ENCODE results near the gene NFYC. TPM values are rescaled to one million over a fixed set of nuclear protein-coding genes. Genes with fewer than 3 reads are reported as not detected.
A peak's percentile ranks its signal among the peaks of the same experiment; 100 is the strongest.

Gene NFYC
- total RNA-seq, 1 donor from 2014 or later = 62.2 TPM

DNA sequence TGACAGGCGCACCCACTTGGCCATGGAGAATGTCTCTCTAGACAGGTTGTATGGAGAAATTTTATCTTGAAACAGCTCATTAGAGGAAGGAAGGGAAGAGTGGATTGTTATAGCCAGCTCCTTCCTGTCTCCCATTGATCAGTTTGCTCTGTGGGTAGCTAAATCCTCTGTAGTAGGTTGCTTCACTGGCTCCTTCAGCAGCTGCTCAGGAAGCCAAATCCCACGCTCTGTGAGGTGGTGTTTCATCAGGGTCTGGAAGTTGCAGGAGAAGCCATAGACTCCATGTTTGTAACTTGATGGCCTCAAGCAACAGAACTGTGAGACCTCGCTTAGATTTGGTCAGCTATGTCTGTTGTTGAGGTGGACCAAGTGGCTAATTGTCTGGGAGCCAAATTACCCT is 6.8 kb upstream of the NFYC start:
- DNase-seq = no peak
- TF ChIP-seq CTCF (IDR thresholded peaks at IDR 0.05; ENCODE audit: borderline replicate concordance) = no peak
- Histone ChIP-seq H3K9me3 (replicated peaks) (no peaks in the 10 kb centered on the region), H3K27ac (replicated peaks) (no peak overlapping the region), H3K36me3 (peaks cover 5% of the 10 kb centered on the region), H3K4me1 (peaks cover 9% of the 10 kb centered on the region), H3K4me3 (no peak overlapping the region), H3K27me3 (ENCODE audit: low read depth) (no peaks in the 10 kb centered on the region)
- intact Hi-C loops (cut with micrococcal nuclease) = no loop called here

GRCh38 chr1:40687059-40687458 is 4.4 kb upstream of the NFYC start:
- H3K4me3 ChIP-seq = no peak overlapping the region
- no peak for TF ChIP-seq CTCF (IDR thresholded peaks at IDR 0.05; ENCODE audit: borderline replicate concordance)
- peaks cover 27% of the 10 kb centered on the region for H3K4me1 ChIP-seq
- H3K27ac ChIP-seq (replicated peaks) = no peak overlapping the region
- H3K36me3 ChIP-seq = peaks cover 5% of the 10 kb centered on the region
- no peaks in the 10 kb centered on the region for H3K9me3 ChIP-seq (replicated peaks)
- no peak for DNase-seq
- H3K27me3 ChIP-seq (ENCODE audit: low read depth) = no peaks in the 10 kb centered on the region
- intact Hi-C loops (cut with micrococcal nuclease) = no loop called here

DNA sequence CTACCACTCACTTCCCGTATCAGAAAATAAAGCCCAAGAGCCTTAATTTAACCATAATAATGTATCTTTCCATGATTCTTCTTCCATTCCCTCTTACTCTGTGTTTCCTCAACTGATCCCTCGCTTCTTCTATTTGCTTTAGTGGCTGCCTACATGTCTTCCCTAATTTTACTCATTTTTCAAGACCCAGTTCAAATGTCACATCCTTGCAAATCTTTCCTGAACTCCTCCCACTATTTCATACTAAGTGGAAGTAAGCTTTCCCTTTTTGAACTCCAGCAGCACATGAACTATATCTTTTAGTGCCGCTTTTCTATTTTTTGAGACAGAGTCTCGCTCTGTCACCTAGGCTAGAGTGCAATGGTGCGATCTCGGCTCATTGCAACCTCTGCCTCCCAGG is 3.8 kb upstream of the NFYC start:
- H3K36me3 ChIP-seq = peaks cover 5% of the 10 kb centered on the region
- intact Hi-C loops (cut with micrococcal nuclease) = no loop called here
- H3K4me3 ChIP-seq = no peak overlapping the region
- peaks cover 33% of the 10 kb centered on the region for H3K4me1 ChIP-seq
- H3K9me3 ChIP-seq (replicated peaks) = no peaks in the 10 kb centered on the region
- TF ChIP-seq CTCF (IDR thresholded peaks at IDR 0.05; ENCODE audit: borderline replicate concordance) = no peak
- DNase-seq = no peak
- no peak overlapping the region for H3K27ac ChIP-seq (replicated peaks)
- H3K27me3 ChIP-seq (ENCODE audit: low read depth) = no peaks in the 10 kb centered on the region

- no peak overlapping the region for H3K4me3 ChIP-seq
- intact Hi-C loops (cut with micrococcal nuclease) = no loop called here
- no peak for DNase-seq
- peaks cover 52% of the 10 kb centered on the region for H3K4me1 ChIP-seq
- H3K27ac ChIP-seq (replicated peaks) = peak overlapping the region; percentile 100
- no peaks in the 10 kb centered on the region for H3K27me3 ChIP-seq (ENCODE audit: low read depth)
- TF ChIP-seq CTCF (IDR thresholded peaks at IDR 0.05; ENCODE audit: borderline replicate concordance) = no peak
- peaks cover 5% of the 10 kb centered on the region for H3K36me3 ChIP-seq
- H3K9me3 ChIP-seq (replicated peaks) = no peaks in the 10 kb centered on the region
Observed at GRCh38 chr1:40689737-40690136, 1.8 kb upstream of the NFYC start.

- peak overlapping the region; percentile 96 for H3K4me3 ChIP-seq
- no peak for TF ChIP-seq CTCF (IDR thresholded peaks at IDR 0.05; ENCODE audit: borderline replicate concordance)
- H3K9me3 ChIP-seq (replicated peaks) = no peaks in the 10 kb centered on the region
- H3K27me3 ChIP-seq (ENCODE audit: low read depth) = no peaks in the 10 kb centered on the region
- no peak for DNase-seq
- peaks cover 5% of the 10 kb centered on the region for H3K36me3 ChIP-seq
- H3K4me1 ChIP-seq = peaks cover 60% of the 10 kb centered on the region
- intact Hi-C loops (cut with micrococcal nuclease) = no loop called here
- peak overlapping the region; percentile 100 for H3K27ac ChIP-seq (replicated peaks)
Observed at GRCh38 chr1:40690771-40691537, 550 bp upstream of the NFYC start.

Data from left ventricle myocardium inferior (tissue), 1 donor.